H9 (cell line): ENCODE data around the gene ENKUR. TPM values are rescaled to one million over a fixed set of nuclear protein-coding genes. Genes with fewer than 3 reads are reported as not detected.

Source experiments
- DNase-seq: peaks from one replicate; pipeline ENCODE4 v3.0.0-alpha.2; 2017
- H2AFZ ChIP-seq: one replicate; pipeline ENCODE4 v1.6.1; 2013; ENCODE audit warnings: mild to moderate bottlenecking, low read length, control low read depth, moderate library complexity
- H2AK5ac ChIP-seq: 2 replicates; pipeline ENCODE4 v1.6.1; 2013; ENCODE audit warnings: low read length, control low read depth, mixed read lengths; ENCODE audit not compliant: insufficient read length
- H2BK120ac ChIP-seq: one replicate; pipeline ENCODE4 v1.6.1; 2013; ENCODE audit warnings: low read depth, mild to moderate bottlenecking, low read length, control low read depth, inconsistent platforms; ENCODE audit not compliant: poor library complexity, severe bottlenecking
- H2BK12ac ChIP-seq: 2 replicates; pipeline ENCODE4 v1.6.1; 2013; ENCODE audit warnings: low read length, control low read depth, mixed read lengths, low read depth; ENCODE audit not compliant: insufficient read length
- H2BK15ac ChIP-seq: 2 replicates; pipeline ENCODE4 v1.6.1; 2013; ENCODE audit warnings: low read depth, low read length, control low read depth
- H2BK20ac ChIP-seq: one replicate; pipeline ENCODE4 v1.6.1; 2013; ENCODE audit warnings: low read depth, mild to moderate bottlenecking, low read length, control low read depth, inconsistent platforms; ENCODE audit not compliant: poor library complexity, severe bottlenecking
- H2BK5ac ChIP-seq: 2 replicates; pipeline ENCODE4 v1.6.1; 2013; ENCODE audit warnings: low read length, control low read depth, mixed read lengths; ENCODE audit not compliant: insufficient read length
- H3K14ac ChIP-seq: 2 replicates; pipeline ENCODE4 v1.6.1; 2013; ENCODE audit warnings: low read length, control low read depth; ENCODE audit not compliant: insufficient read depth
- H3K18ac ChIP-seq: 2 replicates; pipeline ENCODE4 v1.6.1; 2013; ENCODE audit warnings: low read depth, mild to moderate bottlenecking, mixed read lengths, low read length, control low read depth; ENCODE audit not compliant: insufficient read length
- H3K23ac ChIP-seq: 2 replicates; pipeline ENCODE4 v1.6.1; 2013; ENCODE audit warnings: low read length, control low read depth, mixed read lengths, low read depth; ENCODE audit not compliant: insufficient read length
- H3K23me2 ChIP-seq: 2 replicates; pipeline ENCODE4 v1.6.1; 2013; ENCODE audit warnings: low read depth, mild to moderate bottlenecking, mixed read lengths, low read length, control low read depth; ENCODE audit not compliant: insufficient read length, poor library complexity, severe bottlenecking
- H3K27ac ChIP-seq: 2 replicates; pipeline ENCODE4 v1.5.1; 2013; ENCODE audit warnings: low read length, control low read depth, mixed read lengths, low read depth; ENCODE audit not compliant: insufficient read length
- H3K27me3 ChIP-seq: 2 replicates; pipeline ENCODE4 v1.6.1; 2013; ENCODE audit warnings: low read length, control low read depth, inconsistent platforms; ENCODE audit not compliant: insufficient read depth
- H3K4ac ChIP-seq: 2 replicates; pipeline ENCODE4 v1.6.1; 2013; ENCODE audit warnings: low read depth, mild to moderate bottlenecking, control low read depth, inconsistent platforms, low read length, moderate library complexity
- H3K4me1 ChIP-seq: 2 replicates; pipeline ENCODE4 v1.6.1; 2013; ENCODE audit warnings: low read length, control low read depth, inconsistent platforms; ENCODE audit not compliant: insufficient read depth
- H3K4me2 ChIP-seq: 2 replicates; pipeline ENCODE4 v1.6.1; 2013; ENCODE audit warnings: low read length, control low read depth, mixed read lengths; ENCODE audit not compliant: insufficient read length, insufficient read depth
- H3K56ac ChIP-seq: 2 replicates; pipeline ENCODE4 v1.6.1; 2013; ENCODE audit warnings: low read depth, mild to moderate bottlenecking, mixed read lengths, low read length, control low read depth; ENCODE audit not compliant: insufficient read length
- H3K79me1 ChIP-seq: 2 replicates; pipeline ENCODE4 v1.6.1; 2013; ENCODE audit warnings: low read depth, mild to moderate bottlenecking, moderate library complexity, low read length, control low read depth, inconsistent platforms; ENCODE audit not compliant: insufficient read depth, poor library complexity, severe bottlenecking
- H3K79me2 ChIP-seq: 2 replicates; pipeline ENCODE4 v1.6.1; 2013; ENCODE audit warnings: low read length, control low read depth, inconsistent platforms; ENCODE audit not compliant: insufficient read depth
- H3K9ac ChIP-seq: 2 replicates; pipeline ENCODE4 v1.6.1; 2013; ENCODE audit warnings: low read length, control low read depth, mixed read lengths; ENCODE audit not compliant: insufficient read length; ENCODE audit errors: extremely low read depth
- H3K9me3 ChIP-seq: one replicate; pipeline ENCODE4 v1.6.1; 2013; ENCODE audit warnings: low read depth, low read length, inconsistent platforms; ENCODE audit not compliant: control insufficient read depth
- H3T11ph ChIP-seq: one replicate; pipeline ENCODE4 v1.6.1; 2013; ENCODE audit warnings: mild to moderate bottlenecking, low read length, control low read depth, inconsistent platforms
- H4K20me1 ChIP-seq: one replicate; pipeline ENCODE4 v1.6.1; 2013; ENCODE audit not compliant: control insufficient read depth, insufficient read length, insufficient read depth
- H4K5ac ChIP-seq: 2 replicates; pipeline ENCODE4 v1.6.1; 2013; ENCODE audit warnings: low read depth, mild to moderate bottlenecking, mixed read lengths, low read length, control low read depth; ENCODE audit not compliant: insufficient read length
- H4K8ac ChIP-seq: replicated peaks from 2 replicates; pipeline ENCODE4 v1.6.1; 2013; ENCODE audit warnings: low read length, control low read depth, mixed read lengths, low read depth; ENCODE audit not compliant: insufficient read length
- H4K91ac ChIP-seq: 2 replicates; pipeline ENCODE4 v1.6.1; 2013; ENCODE audit warnings: low read depth, mild to moderate bottlenecking, moderate library complexity, mixed read lengths, low read length, control low read depth; ENCODE audit not compliant: insufficient read length
- H3K27ac Mint-ChIP-seq, 3 experiments: 2 replicates in 2 of 3; 3 replicates in 1 of 3; pipeline ENCODE4 v1.8.0; 2020 to 2021; ENCODE audit warnings: mixed read lengths in 3 of 3, mild to moderate bottlenecking in 1 of 3, moderate library complexity in 1 of 3
- H3K27me3 Mint-ChIP-seq: 2 replicates; pipeline ENCODE4 v1.8.0; 2021; ENCODE audit warnings: low read depth, mild to moderate bottlenecking, moderate library complexity, mixed read lengths
- H3K36me3 Mint-ChIP-seq, 3 experiments: 2 replicates in 2 of 3; 3 replicates in 1 of 3; pipeline ENCODE4 v1.8.0; 2020 to 2021; ENCODE audit warnings: low read depth in 3 of 3, mixed read lengths in 3 of 3; ENCODE audit not compliant: insufficient read depth in 1 of 3
- H3K4me1 Mint-ChIP-seq, 2 experiments: 2 replicates each; pipeline ENCODE4 v1.8.0; 2020; ENCODE audit warnings: mixed read lengths in 2 of 2
- H3K4me3 Mint-ChIP-seq, 2 experiments: 2 replicates in 1 of 2; 3 replicates in 1 of 2; pipeline ENCODE4 v1.8.0; 2020 to 2021; ENCODE audit warnings: mild to moderate bottlenecking in 2 of 2, mixed read lengths in 2 of 2, moderate library complexity in 1 of 2
- H3K9me3 Mint-ChIP-seq, 2 experiments: 2 replicates in 1 of 2; 3 replicates in 1 of 2; pipeline ENCODE4 v1.8.0; 2020; ENCODE audit warnings: mild to moderate bottlenecking in 2 of 2, mixed read lengths in 2 of 2, moderate library complexity in 1 of 2
- WGBS: extraction: QIAGEN DNeasy Blood & Tissue Kit; methylation state at CpG from one replicate; pipeline ENCODE4 v1.1.7; 2013; ENCODE audit warnings: missing lambda C conversion rate, low lambda C conversion rate, mixed read lengths; ENCODE audit not compliant: insufficient read length; ENCODE audit errors: extremely low coverage; 5-methylcytosine and 5-hydroxymethylcytosine counted together
- total RNA-seq: library from RNA; stranded (reverse); gene quantifications from 2 replicates; pipeline ENCODE4 v1.2.1, GENCODE V29; 2021
- TF ChIP-seq, protein P1 (sequence below): fragments of 200-600 bp; sonication (generic); conservative IDR thresholded peaks from 3 replicates; pipeline ENCODE4 v1.8.0; 2021; ENCODE audit warnings: antibody characterized with exemption, mild to moderate bottlenecking

The ENKUR gene
- total RNA-seq, 1 experiment from 2014 or later = not detected

DNA sequence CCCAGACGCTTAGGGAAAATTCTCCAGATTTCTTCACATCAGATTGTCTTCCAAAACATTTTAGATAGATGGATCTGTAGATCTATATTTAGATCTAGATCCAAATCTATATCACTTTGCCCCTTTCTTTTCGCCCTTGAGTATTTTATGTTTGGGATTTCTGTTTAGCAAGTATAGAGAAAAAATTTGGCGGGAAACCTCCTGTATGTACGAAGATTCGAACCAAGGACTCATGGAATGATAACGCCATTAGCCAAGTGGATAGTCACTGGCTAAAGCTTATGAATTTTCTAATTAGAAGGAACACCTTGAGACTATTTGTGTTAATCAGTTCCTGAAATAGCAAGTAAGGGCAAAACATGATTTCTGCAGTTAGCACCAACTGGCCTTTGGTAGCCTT is 1.7 kb upstream of the ENKUR start:
- WGBS = no CpG with 5 or more reads among the region's 6 CpGs

More for the DNA sequence above, 1.7 kb upstream of the ENKUR start:
- Histone ChIP-seq H4K8ac (no peak overlapping the region), H3K4ac (no peak overlapping the region), H3K27ac (no peak overlapping the region), H4K91ac (no peak overlapping the region), H4K20me1 (no peaks in the 10 kb centered on the region), H3K4me2 (peak overlapping the region; percentile 51), H2AFZ (no peak overlapping the region), H3K14ac (no peak overlapping the region), H4K5ac (no peak overlapping the region), H3K27me3 (no peaks in the 10 kb centered on the region), H2AK5ac (no peak overlapping the region), H3K9ac (no peak overlapping the region), H3K18ac (no peak overlapping the region), H2BK20ac (no peak overlapping the region), H2BK120ac (no peak overlapping the region), H3K9me3 (no peaks in the 10 kb centered on the region), H3K79me1 (no peaks in the 10 kb centered on the region), H2BK15ac (no peak overlapping the region), H3K23ac (no peak overlapping the region), H3K23me2 (peaks cover 10% of the 10 kb centered on the region), H2BK12ac (no peak overlapping the region), H2BK5ac (no peak overlapping the region), H3K4me1 (no peaks in the 10 kb centered on the region), H3K56ac (no peak overlapping the region), H3K79me2 (no peaks in the 10 kb centered on the region), H3T11ph (no peak overlapping the region)
- Mint-ChIP-seq H3K27ac (peak overlapping the region in 2 of 3 experiments; percentile 98; a peak in 1 of 7 replicates), H3K9me3 (peaks cover 0 to 4% of the 10 kb centered on the region in 2 experiments; a peak in 2 of 5 replicates), H3K27me3 (no peaks in the 10 kb centered on the region), H3K36me3 (peaks cover 0 to 5% (median 0%) of the 10 kb centered on the region in 3 experiments; a peak in 3 of 7 replicates), H3K4me1 (peaks cover 8 to 11% of the 10 kb centered on the region in 2 experiments), H3K4me3 (peak overlapping the region; percentile 79 to 82)
- TF ChIP-seq, protein P1, sequence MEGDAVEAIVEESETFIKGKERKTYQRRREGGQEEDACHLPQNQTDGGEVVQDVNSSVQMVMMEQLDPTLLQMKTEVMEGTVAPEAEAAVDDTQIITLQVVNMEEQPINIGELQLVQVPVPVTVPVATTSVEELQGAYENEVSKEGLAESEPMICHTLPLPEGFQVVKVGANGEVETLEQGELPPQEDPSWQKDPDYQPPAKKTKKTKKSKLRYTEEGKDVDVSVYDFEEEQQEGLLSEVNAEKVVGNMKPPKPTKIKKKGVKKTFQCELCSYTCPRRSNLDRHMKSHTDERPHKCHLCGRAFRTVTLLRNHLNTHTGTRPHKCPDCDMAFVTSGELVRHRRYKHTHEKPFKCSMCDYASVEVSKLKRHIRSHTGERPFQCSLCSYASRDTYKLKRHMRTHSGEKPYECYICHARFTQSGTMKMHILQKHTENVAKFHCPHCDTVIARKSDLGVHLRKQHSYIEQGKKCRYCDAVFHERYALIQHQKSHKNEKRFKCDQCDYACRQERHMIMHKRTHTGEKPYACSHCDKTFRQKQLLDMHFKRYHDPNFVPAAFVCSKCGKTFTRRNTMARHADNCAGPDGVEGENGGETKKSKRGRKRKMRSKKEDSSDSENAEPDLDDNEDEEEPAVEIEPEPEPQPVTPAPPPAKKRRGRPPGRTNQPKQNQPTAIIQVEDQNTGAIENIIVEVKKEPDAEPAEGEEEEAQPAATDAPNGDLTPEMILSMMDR = no peak
- DNase-seq = no peak
